Endothelial cell of umbilical vein (primary cell): ENCODE data around the gene ATF3. TPM values are rescaled to one million over a fixed set of nuclear protein-coding genes. Genes with fewer than 3 reads are reported as not detected.

Source experiments
- BruUV-seq: library from RNA; stranded (reverse); fragments of 400-500 nt; replicated peaks from 2 replicates; lab custom pipeline; 2021; lab: Mats Ljungman, UMichigan
- CTCF ChIA-PET: fragments of 300-600, 350-600 bp; sonication (Branson Sonifier 250); formaldehyde crosslinking; loops from one replicate; lab custom pipeline; 2021; ENCODE audit warnings: antibody characterized with exemption, inconsistent platforms; lab: Charles Lee
- POLR2A ChIA-PET: fragments of 300-600, 350-600 bp; sonication (Branson Sonifier 250); formaldehyde crosslinking; loops from one replicate; lab custom pipeline; 2021; ENCODE audit warnings: antibody characterized with exemption, inconsistent platforms; lab: Charles Lee
- DNase-seq: peaks from one replicate; pipeline ENCODE4 v3.0.0-alpha.2; 2011; ENCODE audit warnings: low read depth, low spot score
- FAIRE-seq: peaks from 2 replicates; lab custom pipeline; 2011; peaks lifted over from hg19 to GRCh38; lab: Jason Lieb, UNC
- H2AFZ ChIP-seq: 2 replicates; pipeline ENCODE4 v1.6.0; 2012; ENCODE audit warnings: low read depth, low read length, control low read depth, inconsistent platforms
- H3K27ac ChIP-seq: 2 replicates; pipeline ENCODE4 v1.5.1; 2011; ENCODE audit warnings: low read depth, mild to moderate bottlenecking, control low read depth, low read length, moderate library complexity; ENCODE audit not compliant: insufficient read depth
- H3K27me3 ChIP-seq, 2 experiments: 2 replicates each; pipeline versions ENCODE4 v1.6.0 to v1.6.1; 2011; ENCODE audit warnings: low read length in 2 of 2, mixed read lengths in 1 of 2; ENCODE audit not compliant: control insufficient read depth in 2 of 2, insufficient read depth in 2 of 2
- H3K36me3 ChIP-seq, 2 experiments: 2 replicates in 1 of 2; 3 replicates in 1 of 2; pipeline ENCODE4 v1.5.1; 2011; ENCODE audit warnings: low read length in 2 of 2, mild to moderate bottlenecking in 1 of 2, moderate library complexity in 1 of 2; ENCODE audit not compliant: control insufficient read depth in 2 of 2, insufficient read depth in 2 of 2; ENCODE audit errors: extremely low read depth in 1 of 2
- H3K4me1 ChIP-seq: 3 replicates; pipeline ENCODE4 v1.5.1; 2011; ENCODE audit warnings: mild to moderate bottlenecking, low read length; ENCODE audit not compliant: control insufficient read depth, insufficient read depth; ENCODE audit errors: extremely low read depth
- H3K4me2 ChIP-seq: 2 replicates; pipeline ENCODE4 v1.6.1; 2011; ENCODE audit warnings: low read length, control low read depth, mixed read lengths; ENCODE audit not compliant: insufficient read depth
- H3K4me3 ChIP-seq, 3 experiments: fragments of 200-600 bp in 1 of 3; sonication (generic), shearing (Covaris generic) in 1 of 3; replicated peaks in 1 of 3; 2 replicates each; pipeline ENCODE4 v1.5.1; 2011 to 2016; ENCODE audit warnings: control low read depth in 3 of 3, low read length in 3 of 3, mild to moderate bottlenecking in 2 of 3, inconsistent platforms in 1 of 3, low read depth in 1 of 3, moderate library complexity in 1 of 3; ENCODE audit not compliant: insufficient read depth in 1 of 3
- H3K79me2 ChIP-seq: 2 replicates; pipeline ENCODE4 v1.6.0; 2012; ENCODE audit warnings: low read length, inconsistent platforms; ENCODE audit not compliant: control insufficient read depth, insufficient read depth
- H3K9ac ChIP-seq: replicated peaks from 2 replicates; pipeline ENCODE3; 2011; ENCODE audit warnings: low read length, control low read depth; ENCODE audit not compliant: insufficient read depth; ENCODE audit errors: extremely low read depth
- H3K9me1 ChIP-seq: replicated peaks from 3 replicates; pipeline ENCODE4 v1.6.0; 2011; ENCODE audit warnings: mild to moderate bottlenecking, low read length; ENCODE audit not compliant: control insufficient read depth, insufficient read depth; ENCODE audit errors: extremely low read depth
- H3K9me3 ChIP-seq: replicated peaks from 2 replicates; pipeline ENCODE4 v1.5.1; 2012; ENCODE audit warnings: low read length, inconsistent platforms; ENCODE audit not compliant: control insufficient read depth, insufficient read depth
- H4K20me1 ChIP-seq: replicated peaks from 2 replicates; pipeline ENCODE3; 2011; ENCODE audit warnings: mild to moderate bottlenecking, low read length; ENCODE audit not compliant: control insufficient read depth, insufficient read depth; ENCODE audit errors: extremely low read depth
- EZH2 ChIP-seq: IDR thresholded peaks from 2 replicates; pipeline ENCODE4 v1.6.1; 2012; ENCODE audit warnings: borderline replicate concordance, low read depth, mild to moderate bottlenecking, moderate library complexity, low read length, inconsistent platforms; ENCODE audit not compliant: severe bottlenecking
- FOS ChIP-seq: IDR thresholded peaks from 2 replicates; pipeline ENCODE4 v1.6.1; 2011; ENCODE audit warnings: mild to moderate bottlenecking, low read length, moderate library complexity, borderline replicate concordance; ENCODE audit not compliant: insufficient read depth
- GATA2 ChIP-seq: IDR thresholded peaks from 2 replicates; pipeline ENCODE4 v1.7.0; 2011; ENCODE audit warnings: low read depth, mild to moderate bottlenecking, moderate library complexity, mixed read lengths, low read length; ENCODE audit not compliant: insufficient read length, insufficient read depth
- JUN ChIP-seq: IDR thresholded peaks from 2 replicates; pipeline ENCODE4 v1.6.1; 2011; ENCODE audit warnings: borderline replicate concordance, low read depth; ENCODE audit not compliant: insufficient read length, insufficient read depth
- MYC ChIP-seq: IDR thresholded peaks from one replicate; pipeline ENCODE4 v1.6.1; 2011; ENCODE audit warnings: mild to moderate bottlenecking, low read depth, low read length
- POLR2A ChIP-seq: IDR thresholded peaks from 2 replicates; pipeline ENCODE4 v1.6.1; 2012; ENCODE audit warnings: low read depth, mild to moderate bottlenecking, control low read depth, low read length
- POLR2AphosphoS5 ChIP-seq: IDR thresholded peaks from 2 replicates; pipeline ENCODE4 v1.6.1; 2012; ENCODE audit warnings: low read depth, mild to moderate bottlenecking, control low read depth, low read length, moderate library complexity; ENCODE audit not compliant: insufficient read depth
- dilution Hi-C: fragments of 300-500 bp; cut with MboI; formaldehyde crosslinking; loops from one replicate; pipeline ENCODE4 v1.15.0; 2019; ENCODE audit warnings: low sequenced_read_pairs; ENCODE audit not compliant: extremely low pct_ligation_motif_present
- intact Hi-C: fragments of 100-400 bp; cut with micrococcal nuclease; formaldehyde crosslinking; loops from one replicate; pipeline ENCODE4 v1.10.0; 2022
- polyA plus RNA-seq, 4 experiments: library from polyadenylated mRNA; depleted of rRNA in 3 of 4; stranded (reverse) in 3 of 4; unstranded in 1 of 4; fragments of >200 nt; gene quantifications; 2 replicates each; pipeline versions ENCODE4 v1.2.1 to v1.2.3, GENCODE V29; 2011 to 2012; ENCODE audit warnings: missing spikeins in 1 of 4
- total RNA-seq: library from RNA; stranded (reverse); gene quantifications from 2 replicates; pipeline ENCODE4 v1.2.3, GENCODE V29; 2021
- TF ChIP-seq, protein P1 (sequence below), 2 donors: IDR thresholded peaks; 1 replicate in 1 of 2; 2 replicates in 1 of 2; pipeline ENCODE4 v1.5.1; 2011; ENCODE audit warnings: low read length in 2 of 2, mild to moderate bottlenecking in 2 of 2, moderate library complexity in 2 of 2, control low read depth in 1 of 2, inconsistent platforms in 1 of 2, low read depth in 1 of 2; ENCODE audit not compliant: insufficient read depth in 1 of 2; ENCODE audit errors: extremely low read depth in 1 of 2
- TF ChIP-seq, protein P2 (sequence below): IDR thresholded peaks from 2 replicates; pipeline ENCODE4 v1.6.1; 2011; ENCODE audit not compliant: insufficient read depth, insufficient read length

Gene ATF3
- total and polyA plus RNA-seq, 2 donors (not counting 3 experiments of a cell fraction or from before 2014, with no cell fraction given), result 6.1 to 17.1 TPM

DNA sequence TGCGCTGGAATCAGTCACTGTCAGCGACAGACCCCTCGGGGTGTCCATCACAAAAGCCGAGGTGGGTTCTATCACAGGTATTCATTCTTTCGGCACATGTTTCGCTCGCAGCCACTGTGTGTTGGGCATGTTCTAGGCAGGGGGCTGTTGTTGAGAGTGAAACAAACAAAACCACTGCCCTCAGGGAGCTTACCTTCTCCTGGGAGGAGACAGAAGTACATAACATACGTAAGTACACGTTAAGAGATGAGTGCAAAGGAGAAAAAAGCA lies 6.6 kb downstream of the ATF3 start:
- Histone ChIP-seq H4K20me1 (no peaks in the 10 kb centered on the region), H3K4me1 (peaks cover 3% of the 10 kb centered on the region), H3K4me3 (no peak overlapping the region), H3K36me3 (peaks cover 0 to 2% of the 10 kb centered on the region in 2 experiments), H3K9ac (no peak overlapping the region), H2AFZ (no peak overlapping the region), H3K9me1 (no peaks in the 10 kb centered on the region), H3K27ac (no peak overlapping the region), H3K4me2 (no peak overlapping the region), H3K79me2 (no peaks in the 10 kb centered on the region), H3K27me3 (no peaks in the 10 kb centered on the region), H3K9me3 (no peaks in the 10 kb centered on the region)
- ChIA-PET CTCF (interaction anchor here (0.9 to 1.5 kb wide), 3 partner anchors 11 to 131 kb away, joined by 4 read pairs; no protein-coding TSS in a partner anchor), POLR2A (no interaction called here)
- TF ChIP-seq POLR2AphosphoS5 (no peak), EZH2 (no peak), FOS (no peak), GATA2 (no peak), JUN (no peak), MYC (no peak), POLR2A (no peak)
- TF ChIP-seq, protein P1, sequence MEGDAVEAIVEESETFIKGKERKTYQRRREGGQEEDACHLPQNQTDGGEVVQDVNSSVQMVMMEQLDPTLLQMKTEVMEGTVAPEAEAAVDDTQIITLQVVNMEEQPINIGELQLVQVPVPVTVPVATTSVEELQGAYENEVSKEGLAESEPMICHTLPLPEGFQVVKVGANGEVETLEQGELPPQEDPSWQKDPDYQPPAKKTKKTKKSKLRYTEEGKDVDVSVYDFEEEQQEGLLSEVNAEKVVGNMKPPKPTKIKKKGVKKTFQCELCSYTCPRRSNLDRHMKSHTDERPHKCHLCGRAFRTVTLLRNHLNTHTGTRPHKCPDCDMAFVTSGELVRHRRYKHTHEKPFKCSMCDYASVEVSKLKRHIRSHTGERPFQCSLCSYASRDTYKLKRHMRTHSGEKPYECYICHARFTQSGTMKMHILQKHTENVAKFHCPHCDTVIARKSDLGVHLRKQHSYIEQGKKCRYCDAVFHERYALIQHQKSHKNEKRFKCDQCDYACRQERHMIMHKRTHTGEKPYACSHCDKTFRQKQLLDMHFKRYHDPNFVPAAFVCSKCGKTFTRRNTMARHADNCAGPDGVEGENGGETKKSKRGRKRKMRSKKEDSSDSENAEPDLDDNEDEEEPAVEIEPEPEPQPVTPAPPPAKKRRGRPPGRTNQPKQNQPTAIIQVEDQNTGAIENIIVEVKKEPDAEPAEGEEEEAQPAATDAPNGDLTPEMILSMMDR (IDR thresholded peaks at IDR 0.05; ENCODE audit: extremely low read depth in 1 of 2, insufficient read depth in 1 of 2, low read depth in 1 of 2, low read length in 2 of 2), result no peak
- TF ChIP-seq, protein P2, sequence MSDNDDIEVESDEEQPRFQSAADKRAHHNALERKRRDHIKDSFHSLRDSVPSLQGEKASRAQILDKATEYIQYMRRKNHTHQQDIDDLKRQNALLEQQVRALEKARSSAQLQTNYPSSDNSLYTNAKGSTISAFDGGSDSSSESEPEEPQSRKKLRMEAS, result no peak
- FAIRE-seq (no peak), DNase-seq (no peak)
- no TSS peak for BruUV-seq
- intact Hi-C loops, result no loop called here
- dilution Hi-C loops, result no loop called here
